ENCODE results near the gene PTGES2.

DNA sequence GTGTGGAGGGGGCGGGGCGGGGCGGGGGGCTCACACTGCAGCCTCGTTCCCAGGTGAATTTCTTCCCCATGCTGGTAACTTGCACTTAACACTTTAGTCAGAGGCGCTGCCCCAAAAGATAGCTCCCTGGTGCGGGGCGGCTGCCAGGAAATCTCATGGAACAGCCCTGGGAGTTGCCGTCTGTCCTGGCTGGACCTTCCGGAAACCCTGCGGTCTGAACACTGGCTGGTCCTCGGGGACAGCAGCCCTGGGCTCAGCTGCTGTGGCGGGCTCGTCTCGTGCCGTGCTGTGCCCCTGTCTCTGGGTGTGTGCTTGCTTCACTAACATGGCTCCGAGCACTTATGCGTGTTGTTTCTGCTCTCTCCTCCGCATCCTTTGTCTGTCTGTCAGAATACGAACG, 25.8 kb downstream of the PTGES2 start:
- TF ChIP-seq TAF1 (IDR thresholded peaks at IDR 0.05; ENCODE audit: borderline replicate concordance, low read depth, low read length), result no peak
- TF ChIP-seq POLR2A (IDR thresholded peaks at IDR 0.05; ENCODE audit: low read depth, low read length), result no peak
- no peak for TF ChIP-seq POLR2AphosphoS5 (IDR thresholded peaks at IDR 0.05; ENCODE audit: low read depth, low read length)
